H1 (cell line): ENCODE data around the gene PFKM. TPM values are rescaled to one million over a fixed set of nuclear protein-coding genes. Genes with fewer than 3 reads are reported as not detected.

Source experiments
- CEBPB ChIP-seq: IDR thresholded peaks from 2 replicates; pipeline ENCODE4 v1.6.1; 2012; ENCODE audit warnings: low read depth, low read length
- CHD2 ChIP-seq: IDR thresholded peaks from 2 replicates; pipeline ENCODE4 v1.6.1; 2012; ENCODE audit warnings: low read length, improper control_type of control experiment
- CTBP2 ChIP-seq: IDR thresholded peaks from 2 replicates; pipeline ENCODE4 v1.7.0; 2011; ENCODE audit warnings: borderline replicate concordance, mild to moderate bottlenecking, moderate library complexity, mixed read lengths, low read length; ENCODE audit not compliant: insufficient read depth, insufficient read length
- POLR2AphosphoS5 ChIP-seq: IDR thresholded peaks from 2 replicates; pipeline ENCODE4 v1.6.1; 2011; ENCODE audit warnings: low read depth, low read length
- TEAD4 ChIP-seq: IDR thresholded peaks from 2 replicates; pipeline ENCODE4 v1.6.1; 2012; ENCODE audit warnings: low read depth, low read length, inconsistent platforms, mixed read lengths
- polyA plus RNA-seq, 7 experiments: library from polyadenylated mRNA; depleted of rRNA in 3 of 7; stranded (reverse) in 5 of 7; unstranded in 2 of 7; fragments of >200 nt in 5 of 7; fragments of 200-250 nt in 2 of 7; gene quantifications; 1 replicate in 5 of 7; 2 replicates in 1 of 7; 4 replicates in 1 of 7; pipeline versions ENCODE4 v1.2.1 to v1.2.3, GENCODE V29; 2011 to 2013; ENCODE audit warnings: missing spikeins in 2 of 7, mixed read lengths in 2 of 7
- total RNA-seq: library from RNA; stranded (reverse); fragmentation: NEBNext Ultra II Directional; extraction: Animal tissue kit (Norgen Biotek cat#: 25700); gene quantifications from 2 replicates; pipeline ENCODE4 v1.2.1, GENCODE V29; 2021
- TF ChIP-seq, protein P1 (sequence below), 3 experiments: IDR thresholded peaks; 1 replicate in 2 of 3; 2 replicates in 1 of 3; pipeline versions ENCODE4 v1.5.1 to v1.6.1; 2011; ENCODE audit warnings: low read length in 3 of 3, mild to moderate bottlenecking in 3 of 3, inconsistent platforms in 2 of 3, low read depth in 1 of 3, moderate library complexity in 1 of 3; ENCODE audit not compliant: insufficient read depth in 1 of 3; ENCODE audit errors: control extremely low read depth in 1 of 3

Gene PFKM
- total and polyA plus RNA-seq, 2 of the 8 experiments (the other 6 are each of a cell fraction or from before 2014, with no cell fraction given), result 62.6 to 106 TPM

DNA sequence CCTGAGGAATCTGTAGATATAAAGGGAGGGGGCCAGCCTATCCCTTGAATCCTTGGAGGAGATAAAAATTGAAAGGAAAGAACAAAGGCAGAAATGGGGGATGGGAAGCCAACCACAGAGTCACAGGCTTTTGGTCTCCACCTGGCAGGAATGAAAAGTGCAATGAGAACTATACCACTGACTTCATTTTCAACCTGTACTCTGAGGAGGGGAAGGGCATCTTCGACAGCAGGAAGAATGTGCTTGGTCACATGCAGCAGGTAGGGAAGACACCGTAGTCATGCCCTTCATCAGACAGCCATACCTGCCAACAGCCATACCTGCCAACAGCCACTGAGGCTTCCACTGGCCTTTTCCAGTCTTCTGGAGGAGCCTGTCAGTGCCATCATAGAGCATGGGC is 24.7 kb downstream of the PFKM start (continued):
- TF ChIP-seq CTBP2 (no peak), CEBPB (no peak), POLR2AphosphoS5 (peak; percentile 21; the same call in 1 of the 2 replicates), CHD2 (0 out of 2 replicates have a peak, but pooled peaks have one; percentile 18), TEAD4 (peak; percentile 65)
- TF ChIP-seq, protein P1, sequence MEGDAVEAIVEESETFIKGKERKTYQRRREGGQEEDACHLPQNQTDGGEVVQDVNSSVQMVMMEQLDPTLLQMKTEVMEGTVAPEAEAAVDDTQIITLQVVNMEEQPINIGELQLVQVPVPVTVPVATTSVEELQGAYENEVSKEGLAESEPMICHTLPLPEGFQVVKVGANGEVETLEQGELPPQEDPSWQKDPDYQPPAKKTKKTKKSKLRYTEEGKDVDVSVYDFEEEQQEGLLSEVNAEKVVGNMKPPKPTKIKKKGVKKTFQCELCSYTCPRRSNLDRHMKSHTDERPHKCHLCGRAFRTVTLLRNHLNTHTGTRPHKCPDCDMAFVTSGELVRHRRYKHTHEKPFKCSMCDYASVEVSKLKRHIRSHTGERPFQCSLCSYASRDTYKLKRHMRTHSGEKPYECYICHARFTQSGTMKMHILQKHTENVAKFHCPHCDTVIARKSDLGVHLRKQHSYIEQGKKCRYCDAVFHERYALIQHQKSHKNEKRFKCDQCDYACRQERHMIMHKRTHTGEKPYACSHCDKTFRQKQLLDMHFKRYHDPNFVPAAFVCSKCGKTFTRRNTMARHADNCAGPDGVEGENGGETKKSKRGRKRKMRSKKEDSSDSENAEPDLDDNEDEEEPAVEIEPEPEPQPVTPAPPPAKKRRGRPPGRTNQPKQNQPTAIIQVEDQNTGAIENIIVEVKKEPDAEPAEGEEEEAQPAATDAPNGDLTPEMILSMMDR (IDR thresholded peaks at IDR 0.05; ENCODE audit: control extremely low read depth in 1 of 3, insufficient read depth in 1 of 3, low read depth in 1 of 3, low read length in 3 of 3), result peak in 1 of 3 experiments; percentile 25; a peak in 2 of 4 replicates
